ENCODE measurements around the gene ISL2. TPM values are rescaled to one million over a fixed set of nuclear protein-coding genes. Genes with fewer than 3 reads are reported as not detected.

ISL2 gene
- total and polyA plus RNA-seq, 2 of the 4 experiments (the other 2 are of a cell fraction) = 1.3 to 3.6 TPM

DNA sequence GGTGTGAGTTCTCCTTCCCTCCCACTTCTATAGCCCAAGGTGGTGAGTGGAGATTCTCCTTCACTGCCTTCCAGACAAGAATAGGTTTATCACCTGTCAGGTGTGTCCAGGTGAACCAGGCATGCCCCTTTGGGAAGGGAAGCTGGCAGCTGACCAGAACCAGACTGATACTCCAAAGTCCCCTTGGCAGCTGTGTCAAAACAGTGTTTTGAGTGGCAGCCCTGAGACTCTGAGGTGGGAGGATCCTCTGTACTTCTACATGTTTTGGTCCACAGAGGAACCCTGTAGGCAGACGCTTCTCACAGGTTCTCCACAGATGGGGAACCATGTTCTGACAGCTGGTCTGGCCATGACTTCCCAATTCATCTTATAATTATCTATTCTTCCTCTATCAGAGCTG lies 30.1 kb downstream of the ISL2 start:
- WGBS, 2 experiments (ENCODE audit: extremely low coverage in 2 of 2, insufficient read length in 1 of 2) = no CpG with 5 or more reads among the region's 1 CpG
- no peak overlapping the region for H3K18ac ChIP-seq (ENCODE audit: low read depth, low read length)
- H4K20me1 ChIP-seq (ENCODE audit: insufficient read depth, low read length) = no peaks in the 10 kb centered on the region
- dilution Hi-C loops (cut with HindIII; ENCODE audit: low sequenced_read_pairs, unreplicated experiment) (no loop called here), in situ Hi-C loops (cut with MboI; ENCODE audit: low sequenced_read_pairs) (no loop called here), intact Hi-C loops (cut with micrococcal nuclease) (no loop called here)
- H4K91ac ChIP-seq (ENCODE audit: insufficient read depth, low read depth, low read length) = no peak overlapping the region
- H3K9me1 ChIP-seq (ENCODE audit: insufficient read depth, low read length) = peaks cover 3% of the 10 kb centered on the region; the same call in 1 of the 2 replicates
- no peak overlapping the region for H2AK9ac ChIP-seq (replicated peaks; ENCODE audit: low read depth, low read length, poor library complexity)
- DNase-seq = no peak
- no peaks in the 10 kb centered on the region for H3K27me3 ChIP-seq (ENCODE audit: control insufficient read depth, insufficient read depth, low read length)
- no peaks in the 10 kb centered on the region for H3K9me3 ChIP-seq (ENCODE audit: control insufficient read depth, insufficient read depth, low read length)
- H3K23ac ChIP-seq (ENCODE audit: low read depth, low read length) = no peak overlapping the region
- no peak overlapping the region for H4K8ac ChIP-seq (ENCODE audit: low read depth in 2 of 2, low read length in 2 of 2)
- H3K79me1 ChIP-seq (ENCODE audit: low read depth in 1 of 2, low read length in 2 of 2) = no peaks in the 10 kb centered on the region
- no peak overlapping the region for H3K4me2 ChIP-seq (ENCODE audit: low read depth, low read length)
- no peak overlapping the region for H2BK5ac ChIP-seq (ENCODE audit: low read depth, low read length, poor library complexity, severe bottlenecking)
- no peak overlapping the region for H2BK15ac ChIP-seq (ENCODE audit: low read depth, low read length)
- ChIA-PET POLR2A (ENCODE audit: unreplicated experiment) (no interaction called here), CTCF (no interaction called here)
- H3K56ac ChIP-seq (ENCODE audit: extremely low read depth, insufficient read depth, low read length) = no peak overlapping the region
- no peak overlapping the region for H3K4me3 ChIP-seq (ENCODE audit: insufficient read depth, low read depth, low read length)
- no peak overlapping the region for H3K9ac ChIP-seq (ENCODE audit: low read depth, low read length)
- no peak overlapping the region for H2BK20ac ChIP-seq (ENCODE audit: low read depth, low read length)
- H4K5ac ChIP-seq (ENCODE audit: low read depth, low read length) = no peak overlapping the region
- no peak for ATAC-seq (ENCODE audit: low read depth)
- H3K27ac ChIP-seq (ENCODE audit: insufficient read depth, low read length) = no peak overlapping the region
- H3K4me1 ChIP-seq (ENCODE audit: control insufficient read depth, insufficient read depth, low read length) = no peaks in the 10 kb centered on the region; the same call in 1 of the 2 replicates
- H2AFZ ChIP-seq (replicated peaks; ENCODE audit: low read length, poor library complexity) = no peak overlapping the region
- TF ChIP-seq RAD21 (IDR thresholded peaks at IDR 0.05; ENCODE audit: low read length) = no peak
- no peak for TF ChIP-seq SMC3 (IDR thresholded peaks at IDR 0.05; ENCODE audit: low read depth, low read length)
- no peak for TF ChIP-seq MXI1 (IDR thresholded peaks at IDR 0.05; ENCODE audit: borderline replicate concordance, low read depth, low read length)
- TF ChIP-seq, protein P1, sequence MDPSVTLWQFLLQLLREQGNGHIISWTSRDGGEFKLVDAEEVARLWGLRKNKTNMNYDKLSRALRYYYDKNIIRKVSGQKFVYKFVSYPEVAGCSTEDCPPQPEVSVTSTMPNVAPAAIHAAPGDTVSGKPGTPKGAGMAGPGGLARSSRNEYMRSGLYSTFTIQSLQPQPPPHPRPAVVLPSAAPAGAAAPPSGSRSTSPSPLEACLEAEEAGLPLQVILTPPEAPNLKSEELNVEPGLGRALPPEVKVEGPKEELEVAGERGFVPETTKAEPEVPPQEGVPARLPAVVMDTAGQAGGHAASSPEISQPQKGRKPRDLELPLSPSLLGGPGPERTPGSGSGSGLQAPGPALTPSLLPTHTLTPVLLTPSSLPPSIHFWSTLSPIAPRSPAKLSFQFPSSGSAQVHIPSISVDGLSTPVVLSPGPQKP (IDR thresholded peaks at IDR 0.05; ENCODE audit: borderline replicate concordance, low read depth, low read length) = no peak
- TF ChIP-seq CEBPB (IDR thresholded peaks at IDR 0.05; ENCODE audit: low read depth, low read length) = no peak
- no peak overlapping the region for H3K14ac ChIP-seq (replicated peaks; ENCODE audit: low read depth, low read length)
- H3K4ac ChIP-seq (ENCODE audit: low read depth, low read length) = no peak overlapping the region
- no peaks in the 10 kb centered on the region for H3K36me3 ChIP-seq (ENCODE audit: control insufficient read depth, insufficient read depth, low read length)
- no peak overlapping the region for H2BK120ac ChIP-seq (ENCODE audit: low read depth, low read length)
- H2AK5ac ChIP-seq (ENCODE audit: low read depth, low read length) = no peak overlapping the region
- BruUV-seq (replicated peaks) = no TSS peak
